GM18498 (cell line): ENCODE measurements around the gene DHRS2.
"Not testable (repeated sequence)": the region's sequence is repeated elsewhere in the genome, so short reads cannot be mapped to it uniquely, and the experiment has no call there.

Source experiments
- ATAC-seq: cut with Tn5 transposase; IDR thresholded peaks from one replicate; pipeline ENCODE4 v1.9.1; 2021; ENCODE audit warnings: mild to moderate bottlenecking, moderate library complexity; ENCODE audit not compliant: unreplicated experiment

DHRS2 gene

GRCh38 chr14:23632461-23633159, 3.6 kb upstream of the DHRS2 start:
- ATAC-seq = no peak

- ATAC-seq = no peak
Observed at GRCh38 chr14:23633160-23633701, 2.9 kb upstream of the DHRS2 start.

- ATAC-seq = not testable (repeated sequence)
Observed at GRCh38 chr14:23634698-23635412, 1.3 kb upstream of the DHRS2 start.

DNA sequence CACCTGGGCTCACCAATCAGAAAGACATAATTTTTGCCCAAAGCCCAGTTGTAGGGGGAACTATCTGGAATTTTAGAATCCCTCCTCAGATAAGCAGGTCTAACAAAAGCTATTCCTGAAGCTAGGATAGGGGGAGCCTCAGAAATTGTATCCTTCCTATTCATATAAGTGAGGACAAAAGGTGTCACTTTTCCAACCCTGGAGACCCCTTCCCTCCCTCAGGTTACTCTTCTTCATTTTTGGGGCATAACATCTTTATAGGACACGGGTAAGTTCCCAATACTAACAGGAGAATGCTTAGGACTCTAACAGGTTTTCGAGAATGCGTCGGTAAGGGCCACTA, 1.1 kb downstream of the DHRS2 start:
- ATAC-seq = not testable (repeated sequence)

DNA sequence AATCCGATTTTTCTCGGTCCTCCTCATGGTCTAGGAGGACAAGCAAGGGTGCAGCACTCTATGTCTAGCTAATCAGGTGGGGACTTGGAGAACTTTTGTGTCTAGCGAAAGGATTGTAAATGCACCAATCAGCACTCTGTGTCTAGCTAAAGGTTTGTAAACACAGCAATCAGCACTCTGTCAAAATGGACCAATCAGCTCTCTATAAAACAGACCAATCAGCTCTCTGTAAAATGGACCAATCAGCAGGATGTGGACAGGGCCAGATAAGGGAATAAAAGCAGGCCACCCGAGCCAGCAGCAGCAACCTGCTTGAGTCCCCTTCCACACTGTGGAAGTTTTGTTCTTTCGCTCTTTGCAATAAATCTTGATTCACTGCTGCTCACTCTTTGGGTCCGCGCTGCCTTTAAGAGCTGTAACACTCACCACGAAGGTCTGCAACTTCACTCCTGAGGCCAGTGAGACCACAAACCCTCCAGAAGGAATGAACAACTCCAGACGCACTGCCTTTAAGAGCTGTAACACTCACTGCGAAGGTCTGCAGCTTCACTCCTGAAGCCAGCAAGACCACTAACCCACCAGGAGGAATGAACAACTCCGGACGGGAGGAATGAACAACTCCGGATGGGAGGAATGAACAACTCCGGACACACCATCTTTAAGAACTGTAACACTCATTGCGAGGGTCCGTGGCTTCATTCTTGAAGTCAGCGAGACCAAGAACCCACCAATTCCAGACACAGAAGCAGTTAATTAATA, 1.7 kb downstream of the DHRS2 start:
- not testable (repeated sequence) for ATAC-seq

- ATAC-seq = no peak
Observed at GRCh38 chr14:23638414-23639047, 2.4 kb downstream of the DHRS2 start.

DNA sequence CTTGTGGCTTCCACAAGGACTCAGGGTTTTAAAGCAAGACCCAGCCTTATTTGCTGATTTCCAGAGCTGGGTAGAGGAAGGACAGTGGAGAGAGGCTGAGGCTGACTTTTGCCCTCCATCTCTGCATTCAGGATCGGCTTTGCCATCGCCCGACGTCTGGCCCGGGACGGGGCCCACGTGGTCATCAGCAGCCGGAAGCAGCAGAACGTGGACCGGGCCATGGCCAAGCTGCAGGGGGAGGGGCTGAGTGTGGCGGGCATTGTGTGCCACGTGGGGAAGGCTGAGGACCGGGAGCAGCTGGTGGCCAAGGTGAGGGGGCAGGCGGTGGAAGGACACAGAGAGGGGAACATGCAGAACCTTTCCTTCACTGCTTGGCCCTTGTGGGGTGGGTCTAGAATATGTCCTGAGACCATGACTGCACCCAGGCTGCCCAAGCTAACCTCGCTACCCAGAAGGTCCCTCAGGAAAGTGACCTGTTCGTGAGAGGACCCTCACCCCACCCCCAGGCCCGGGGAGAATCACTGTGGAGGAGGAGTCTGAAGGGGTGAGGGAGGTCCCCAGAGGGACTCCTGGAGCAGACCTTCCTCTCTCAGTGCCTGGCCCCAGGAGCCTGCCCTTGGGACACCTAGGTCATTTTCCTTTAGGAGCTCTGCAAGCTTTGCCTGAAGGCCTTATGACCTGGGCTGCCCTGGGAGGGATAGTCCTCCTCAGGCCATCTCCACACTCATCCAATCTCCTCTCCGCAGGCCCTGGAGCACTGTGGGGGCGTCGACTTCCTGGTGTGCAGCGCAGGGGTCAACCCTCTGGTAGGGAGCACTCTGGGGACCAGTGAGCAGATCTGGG, 3.1 kb downstream of the DHRS2 start:
- no peak for ATAC-seq

DNA sequence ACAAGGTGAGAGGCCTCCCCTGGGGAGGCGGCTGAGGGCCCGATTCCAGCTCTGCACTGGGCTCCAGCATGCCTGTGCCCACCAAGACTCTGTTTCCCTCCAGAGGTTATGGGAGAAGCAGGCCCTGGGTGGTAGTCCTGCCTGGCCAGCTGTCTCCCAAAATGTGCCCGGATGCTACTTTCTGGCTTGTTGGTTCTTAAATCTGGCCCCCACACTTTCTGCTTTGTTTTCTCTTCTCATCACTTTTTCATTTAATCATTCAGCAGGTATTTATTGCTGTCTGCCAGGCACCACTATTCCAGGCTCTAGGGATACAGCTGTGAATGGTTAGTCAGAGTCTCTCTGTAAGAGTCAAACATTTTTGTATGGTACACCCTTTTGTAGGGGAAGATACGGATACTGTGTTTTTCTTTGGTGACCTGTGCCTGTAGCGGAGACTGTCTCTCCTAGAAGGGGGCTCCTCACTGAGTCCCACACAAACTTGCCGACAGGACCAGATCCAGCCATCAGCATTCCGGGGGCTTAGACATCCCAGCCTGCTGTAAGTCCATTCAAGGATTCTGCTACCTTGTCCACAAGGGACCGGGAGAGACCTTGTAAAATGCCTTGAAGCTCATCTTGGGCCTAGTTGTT, 3.8 kb downstream of the DHRS2 start:
- no peak for ATAC-seq

GRCh38 chr14:23640524-23641141, 4.5 kb downstream of the DHRS2 start:
- no peak for ATAC-seq

DNA sequence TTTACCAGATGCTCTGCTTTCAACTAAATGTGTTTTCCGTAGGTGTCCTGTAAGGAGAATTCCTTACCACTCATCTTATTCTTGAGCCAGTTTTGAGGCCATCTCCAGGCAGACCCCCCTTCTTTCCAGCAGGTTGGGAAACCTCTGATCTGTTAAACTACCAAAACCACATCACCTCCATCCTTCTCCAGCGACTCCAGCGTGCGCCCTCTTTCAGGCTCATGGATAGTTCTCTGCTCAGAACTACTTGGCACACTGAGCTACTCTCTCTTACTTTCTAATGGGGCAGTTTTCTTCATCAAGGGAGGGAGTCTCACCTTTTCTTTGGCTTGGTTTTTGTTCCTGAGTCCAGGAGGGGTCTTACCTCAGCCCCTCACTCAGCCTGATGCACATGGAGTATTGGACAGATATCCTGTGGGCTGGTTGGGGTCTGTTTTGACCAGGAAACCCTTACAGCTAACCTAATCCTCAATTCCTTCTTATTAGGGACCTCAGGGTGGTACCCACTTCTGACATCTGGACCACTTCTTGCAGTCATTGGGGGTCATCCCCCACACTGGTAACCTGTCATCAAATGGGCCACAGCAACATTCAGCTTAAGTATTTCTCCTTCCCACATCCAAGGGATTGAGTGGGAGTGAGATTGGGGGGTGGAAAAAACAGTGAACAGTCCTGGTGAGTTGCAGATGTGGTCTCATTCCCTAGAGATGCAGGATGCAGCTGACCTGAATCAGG, 5.2 kb downstream of the DHRS2 start:
- ATAC-seq = no peak

GRCh38 chr14:23641915-23642588, 5.9 kb downstream of the DHRS2 start:
- no peak for ATAC-seq

GRCh38 chr14:23643533-23644194, 7.5 kb downstream of the DHRS2 start:
- ATAC-seq = no peak

GRCh38 chr14:23644195-23644918, 8.2 kb downstream of the DHRS2 start:
- no peak for ATAC-seq

DNA sequence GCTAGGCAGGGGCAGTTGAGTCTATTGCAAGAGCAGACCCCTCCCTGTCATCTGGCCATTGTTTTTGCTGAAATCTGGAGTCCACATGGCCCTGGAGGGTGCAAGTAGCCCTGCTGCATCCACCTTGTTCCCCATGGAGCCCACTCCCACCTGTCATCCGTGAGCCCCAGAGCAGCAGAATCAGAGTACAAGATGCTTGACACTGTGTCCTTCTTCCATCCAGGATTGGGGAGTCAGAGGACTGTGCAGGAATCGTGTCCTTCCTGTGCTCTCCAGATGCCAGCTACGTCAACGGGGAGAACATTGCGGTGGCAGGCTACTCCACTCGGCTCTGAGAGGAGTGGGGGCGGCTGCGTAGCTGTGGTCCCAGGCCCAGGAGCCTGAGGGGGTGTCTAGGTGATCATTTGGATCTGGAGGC, 8.8 kb downstream of the DHRS2 start:
- ATAC-seq = no peak

GRCh38 chr14:23645504-23645811, 9.3 kb downstream of the DHRS2 start:
- ATAC-seq = no peak

- no peak for ATAC-seq
Observed at GRCh38 chr14:23645812-23646647, 9.9 kb downstream of the DHRS2 start.
